Amygdala (tissue), 56 donors: ENCODE measurements around the gene TMEM63B.
"Not testable (repeated sequence)": the region's sequence is repeated elsewhere in the genome, so short reads cannot be mapped to it uniquely, and the experiment has no call there.

ENCODE experiments used
- DNase-seq, 56 donors: peaks; one replicate each; lab custom pipeline; 2025; lab: John Stamatoyannopoulos, UW

TMEM63B gene

DNA sequence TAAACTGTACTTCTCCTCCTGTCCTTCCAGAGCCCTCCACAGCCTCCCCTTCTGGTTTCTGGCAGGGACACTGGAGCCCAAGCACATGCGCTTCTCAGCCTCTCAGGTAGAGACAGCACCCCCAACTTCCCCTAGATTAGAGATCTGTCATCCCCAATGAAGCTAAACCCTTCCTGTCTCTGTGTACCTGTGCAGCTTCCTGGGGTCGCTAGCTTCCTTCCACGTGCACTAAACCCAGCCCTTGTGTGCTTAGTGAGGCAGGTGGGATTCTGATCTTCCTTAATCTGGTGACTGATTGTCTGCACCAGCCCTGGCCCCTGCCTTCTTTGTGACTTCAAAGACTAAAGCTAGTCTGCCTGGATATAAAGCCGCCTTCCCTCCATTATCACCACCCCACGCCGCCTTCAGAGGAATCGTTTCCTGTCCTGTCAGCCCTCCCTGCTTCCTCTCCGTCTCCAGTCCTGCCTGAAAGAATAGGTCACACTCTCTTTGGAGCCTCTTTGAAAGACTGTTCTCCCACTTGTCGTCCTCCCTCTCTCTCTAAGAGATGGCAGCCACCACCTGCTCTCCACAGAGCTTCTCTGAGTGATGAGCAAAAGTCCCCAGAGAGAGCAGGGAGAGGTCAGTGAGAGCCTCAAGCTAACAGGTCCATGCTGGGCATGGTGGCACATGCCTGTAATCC, 58.7 kb downstream of the TMEM63B start:
- DNase-seq = no peak

DNA sequence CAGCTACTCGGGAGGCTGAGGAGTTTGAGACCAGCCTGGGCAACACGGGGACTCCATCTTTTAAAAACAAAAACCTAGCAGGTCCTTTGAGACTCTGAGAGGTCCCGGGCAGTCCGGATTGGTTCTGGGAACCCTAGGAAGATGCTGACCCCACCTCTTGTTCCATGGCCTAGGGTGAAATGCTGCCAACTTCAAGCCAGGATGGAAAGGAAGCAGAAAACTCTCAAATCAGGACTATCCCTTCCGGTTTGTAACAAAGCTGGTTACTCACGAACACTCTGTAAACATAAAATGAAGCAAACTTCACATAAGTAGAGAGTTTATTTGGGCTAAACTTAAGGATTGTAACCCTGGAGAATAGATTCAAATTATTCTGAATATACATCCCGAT, 59.3 kb downstream of the TMEM63B start:
- DNase-seq = no peak

DNA sequence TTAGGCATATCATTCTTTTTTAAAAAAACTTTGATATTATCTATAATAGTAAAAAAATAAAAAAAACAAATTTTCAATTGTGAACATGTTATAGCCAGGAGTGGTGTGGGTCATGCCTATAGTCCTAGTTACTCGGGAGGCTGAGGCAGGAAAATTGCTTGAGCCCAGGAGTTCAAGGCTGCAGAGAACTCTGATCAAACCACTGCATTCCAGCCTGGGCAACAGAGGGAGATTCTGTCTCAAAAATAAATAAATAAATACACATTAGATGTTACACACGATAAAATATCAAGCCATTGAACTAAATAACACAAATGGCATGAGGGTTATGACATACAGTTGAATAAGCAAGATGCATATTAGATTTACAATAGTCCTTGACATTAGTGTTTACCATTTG, 61.5 kb downstream of the TMEM63B start:
- DNase-seq = no peak

DNA sequence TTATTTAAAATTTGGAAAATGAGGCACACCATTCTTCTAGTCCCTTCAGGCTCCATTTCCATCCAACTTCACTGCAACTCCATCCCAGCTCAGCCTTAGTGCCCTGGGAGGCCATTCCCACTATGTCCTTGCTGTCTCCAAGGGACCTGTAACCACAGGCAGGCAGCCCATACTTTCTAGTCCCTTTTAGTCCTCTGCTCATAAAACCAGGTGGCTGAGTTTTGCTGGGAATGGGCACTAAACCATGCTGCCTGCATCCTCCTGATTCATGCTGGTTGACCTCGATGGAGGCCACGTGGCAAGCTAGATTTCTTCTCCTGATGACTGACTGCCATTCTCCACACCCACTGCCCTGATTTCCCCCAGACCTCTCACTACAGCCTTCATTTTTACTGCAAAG, 61.9 kb downstream of the TMEM63B start:
- DNase-seq = no peak

DNA sequence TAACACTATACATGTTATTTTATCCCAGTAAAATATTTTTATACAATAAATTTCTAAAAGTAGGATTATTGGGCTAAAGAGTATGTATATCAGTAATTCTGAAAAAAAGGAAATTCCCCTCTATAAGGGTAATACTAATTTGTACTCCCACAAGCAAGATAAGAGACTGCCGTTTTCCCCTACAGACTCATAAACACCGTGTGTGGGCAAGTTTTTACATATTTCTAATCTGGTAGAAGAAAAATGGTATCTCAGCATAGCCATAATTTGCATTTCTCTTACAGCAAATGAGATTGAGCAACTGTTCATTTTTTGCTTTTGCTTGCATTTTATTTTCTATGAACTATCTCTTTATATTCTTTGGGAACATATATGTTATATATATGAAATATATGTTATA, 63.4 kb downstream of the TMEM63B start:
- no peak for DNase-seq

DNA sequence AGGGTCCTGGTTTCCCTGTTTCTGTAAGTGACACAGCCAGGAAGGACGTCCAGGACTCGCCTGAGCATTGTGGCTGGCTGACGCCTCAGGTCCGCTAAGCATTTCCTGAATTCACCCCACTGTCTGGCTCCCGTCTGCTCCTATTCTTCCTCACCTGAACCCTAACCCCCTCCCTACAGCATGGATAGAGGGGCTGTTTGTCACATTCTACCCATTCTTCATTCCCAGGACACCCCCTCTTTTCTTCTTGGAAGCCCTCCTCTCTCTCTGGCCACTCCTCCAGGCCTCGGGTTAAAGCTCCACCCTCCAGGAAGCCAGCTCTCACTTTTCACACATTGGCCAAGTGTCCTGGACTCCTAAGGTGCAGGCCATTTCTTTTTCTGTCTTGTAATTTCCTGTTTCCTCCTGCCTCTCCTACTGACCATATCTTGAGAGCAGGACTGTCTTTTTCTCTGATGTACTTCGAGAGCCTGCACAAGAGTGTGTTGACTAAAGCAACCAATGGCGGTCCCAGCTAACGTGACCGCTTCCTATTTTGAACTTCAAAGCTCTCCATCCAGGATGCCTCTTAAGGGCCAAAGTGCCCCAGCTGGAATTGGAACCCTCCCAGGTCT, 65.2 kb downstream of the TMEM63B start:
- no peak for DNase-seq

DNA sequence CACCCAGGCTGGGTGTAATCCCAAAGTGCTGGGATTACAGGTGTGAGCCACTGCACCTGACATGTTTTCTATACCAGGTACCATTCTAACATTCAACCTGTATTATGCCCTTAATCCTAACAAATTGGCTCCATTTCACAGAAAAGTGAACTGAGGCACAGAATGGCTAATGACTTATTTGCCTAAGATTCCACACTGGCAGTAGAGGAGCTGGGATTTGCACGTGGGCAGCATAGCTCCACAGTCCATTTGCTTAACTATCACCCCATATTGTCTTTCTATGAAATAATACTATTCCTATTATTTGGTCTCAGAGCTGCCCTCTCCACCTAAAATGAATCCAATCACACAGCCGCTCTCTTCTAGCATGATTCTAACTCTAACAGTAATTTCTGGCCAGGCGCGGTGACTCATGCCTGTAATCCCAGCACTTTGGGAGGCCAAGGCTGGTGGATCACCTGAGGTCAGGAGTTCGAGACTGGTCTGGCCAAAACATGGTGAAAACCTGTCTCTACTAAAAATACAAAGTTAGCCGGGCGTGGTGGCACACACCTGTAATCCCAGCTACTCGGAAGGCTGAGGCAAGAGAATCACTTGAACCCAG, 66.1 kb downstream of the TMEM63B start:
- DNase-seq = no peak

DNA sequence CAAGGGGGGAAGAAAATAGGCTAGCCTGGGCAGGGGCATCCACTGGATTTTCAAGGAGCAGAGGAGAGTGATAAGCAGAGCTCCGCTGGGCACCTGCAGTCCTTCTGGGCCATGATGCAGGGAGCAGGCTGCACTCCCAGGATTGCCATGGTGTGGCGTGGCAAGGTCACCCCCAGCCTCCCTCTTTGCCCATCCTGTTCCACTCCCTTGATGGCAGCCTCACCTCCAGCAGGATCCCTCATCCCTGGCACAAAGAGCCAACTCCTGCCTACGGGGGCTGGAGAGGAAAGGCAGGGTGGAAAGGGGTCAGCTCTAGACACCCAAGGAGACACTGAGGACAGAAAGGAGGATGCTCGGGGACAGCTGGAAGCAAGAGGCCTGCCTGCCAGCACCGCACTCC, 67.0 kb downstream of the TMEM63B start:
- DNase-seq = no peak

DNA sequence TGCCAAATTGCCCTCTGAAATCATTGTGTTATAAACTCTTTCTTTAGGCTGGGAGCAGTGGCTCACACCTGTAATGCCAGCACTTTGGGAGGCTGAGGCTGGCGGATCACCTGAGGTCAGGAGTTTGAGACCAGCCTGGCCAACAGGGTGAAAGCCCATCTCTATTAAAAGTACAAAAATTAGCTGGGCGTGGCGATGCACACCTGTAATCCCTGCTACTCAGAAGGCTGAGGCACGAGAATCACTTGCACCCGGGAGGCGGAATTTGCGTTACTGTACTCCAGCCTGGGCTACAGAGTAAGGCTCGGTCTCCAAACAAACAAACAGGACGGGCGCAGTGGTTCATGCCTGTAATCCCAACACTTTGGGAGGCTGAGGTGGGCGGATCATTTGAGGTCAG, 69.0 kb downstream of the TMEM63B start:
- not testable (repeated sequence) for DNase-seq

DNA sequence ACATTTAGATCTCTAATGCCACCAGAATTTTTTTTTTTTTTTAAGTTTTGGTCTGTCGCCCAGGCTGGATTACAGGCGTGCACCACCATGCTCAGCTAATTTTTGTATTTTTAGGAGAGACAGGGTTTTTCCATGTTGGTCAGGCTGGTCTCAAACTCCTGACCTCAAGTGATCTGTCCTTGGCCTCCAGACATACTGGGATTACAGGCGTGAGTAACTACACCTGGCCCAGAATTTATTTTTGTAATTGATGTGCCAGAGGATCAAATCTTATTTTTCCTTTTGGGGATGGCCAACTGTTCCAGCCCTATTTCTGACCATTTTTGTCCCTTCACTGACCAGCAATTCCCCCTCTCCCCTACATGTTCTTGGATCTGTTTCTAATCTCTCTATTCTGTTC, 71.3 kb downstream of the TMEM63B start:
- no peak for DNase-seq

DNA sequence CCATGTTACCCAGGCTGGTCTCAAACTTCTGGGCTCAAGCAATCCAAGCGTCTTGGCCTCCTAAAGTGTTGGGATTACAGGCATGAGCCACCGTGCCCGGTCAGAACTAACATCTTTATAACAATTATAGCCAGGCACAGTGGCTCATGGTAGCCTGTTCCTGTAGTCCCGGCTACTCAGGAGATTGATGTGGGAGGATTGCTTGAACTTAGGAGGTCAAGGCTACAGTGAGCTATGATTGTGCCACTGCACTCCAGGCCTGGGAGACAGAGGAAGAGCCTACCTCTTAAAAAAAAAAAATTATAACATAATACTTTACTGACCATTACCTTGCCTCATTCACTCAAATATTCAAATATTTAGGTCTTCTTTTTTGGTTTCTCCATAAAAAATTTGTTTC, 72.5 kb downstream of the TMEM63B start:
- DNase-seq = no peak

DNA sequence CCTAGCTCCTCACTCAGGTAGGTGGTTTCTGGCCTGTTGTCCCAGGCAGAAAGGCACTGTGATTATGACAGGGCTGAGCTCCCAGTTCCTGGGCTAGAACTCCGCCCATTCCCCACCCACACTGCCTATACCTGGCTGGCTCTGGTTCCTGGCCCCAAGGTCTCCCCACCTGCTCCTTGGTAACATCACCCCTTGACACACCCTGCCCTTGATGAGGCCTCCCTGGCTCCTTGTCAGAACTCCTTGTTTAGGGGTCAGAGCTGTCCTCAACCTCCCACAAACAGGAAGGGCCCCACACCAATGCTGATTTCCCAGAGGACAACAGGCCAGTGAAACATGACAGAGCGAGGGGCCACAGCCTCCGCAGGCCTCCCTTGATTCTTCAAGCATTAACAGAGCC, 73.8 kb downstream of the TMEM63B start:
- DNase-seq = no peak

DNA sequence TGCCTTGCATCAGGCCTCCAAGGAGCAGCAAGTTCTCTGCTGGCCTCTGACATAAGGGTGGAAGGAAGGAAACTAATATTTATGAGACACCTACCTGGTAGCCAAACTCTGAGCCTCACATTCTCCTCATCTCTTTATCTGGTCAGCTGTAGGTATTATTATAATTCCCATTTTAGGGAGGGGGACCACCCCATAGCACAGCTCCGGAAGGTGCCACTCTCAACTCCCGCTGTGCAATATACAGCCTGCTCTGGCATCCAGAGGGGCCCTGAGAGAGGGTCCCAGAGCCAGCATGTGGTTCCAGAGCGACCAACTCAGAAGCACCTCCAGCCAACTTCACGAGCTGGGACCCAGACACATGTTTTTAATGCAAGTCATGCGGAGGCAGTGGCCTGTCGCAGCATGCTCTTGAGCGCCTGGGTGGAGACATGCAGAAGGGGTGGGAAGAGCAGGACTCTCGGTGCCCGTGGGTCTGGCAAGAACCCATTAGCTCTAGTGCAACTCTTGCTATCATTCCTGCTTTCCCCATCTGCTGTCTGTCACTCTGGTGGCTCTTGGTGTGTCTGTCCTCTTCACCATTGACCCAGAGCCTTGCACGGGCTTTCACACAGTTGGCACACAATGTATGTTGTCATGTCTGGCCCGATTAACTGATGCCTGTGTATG, 74.4 kb downstream of the TMEM63B start:
- DNase-seq = no peak

DNA sequence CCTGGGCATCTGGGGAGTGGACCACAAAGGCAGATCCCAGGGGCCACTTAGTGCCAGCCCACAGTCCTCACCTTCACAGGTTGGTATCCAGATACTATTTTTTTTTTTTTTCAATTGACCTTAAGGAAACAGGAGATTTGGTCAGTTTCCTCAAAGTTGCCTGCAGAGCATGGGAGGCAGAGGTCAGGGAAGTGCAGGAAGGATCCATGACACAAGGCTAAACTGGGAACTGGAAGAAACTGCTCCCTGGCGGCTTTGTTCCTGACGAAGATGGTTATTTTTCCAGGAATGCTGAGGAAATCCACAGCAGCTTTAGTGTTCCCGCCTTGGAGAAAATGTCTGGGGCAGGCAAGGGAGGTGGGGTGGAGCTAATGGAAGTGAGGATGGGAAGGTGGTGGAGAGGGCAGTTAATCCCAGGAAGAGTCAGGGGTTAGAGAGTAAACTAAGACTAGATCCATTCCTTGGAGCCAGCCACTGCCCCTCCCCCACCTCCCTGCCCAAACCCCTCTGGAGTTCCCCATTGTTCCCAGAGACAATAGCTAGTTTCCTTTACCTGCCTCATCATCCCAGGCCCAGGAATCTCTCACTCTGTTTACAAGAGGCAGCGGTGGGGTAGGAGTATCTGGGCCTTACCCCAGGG, 75.1 kb downstream of the TMEM63B start:
- DNase-seq = no peak

DNA sequence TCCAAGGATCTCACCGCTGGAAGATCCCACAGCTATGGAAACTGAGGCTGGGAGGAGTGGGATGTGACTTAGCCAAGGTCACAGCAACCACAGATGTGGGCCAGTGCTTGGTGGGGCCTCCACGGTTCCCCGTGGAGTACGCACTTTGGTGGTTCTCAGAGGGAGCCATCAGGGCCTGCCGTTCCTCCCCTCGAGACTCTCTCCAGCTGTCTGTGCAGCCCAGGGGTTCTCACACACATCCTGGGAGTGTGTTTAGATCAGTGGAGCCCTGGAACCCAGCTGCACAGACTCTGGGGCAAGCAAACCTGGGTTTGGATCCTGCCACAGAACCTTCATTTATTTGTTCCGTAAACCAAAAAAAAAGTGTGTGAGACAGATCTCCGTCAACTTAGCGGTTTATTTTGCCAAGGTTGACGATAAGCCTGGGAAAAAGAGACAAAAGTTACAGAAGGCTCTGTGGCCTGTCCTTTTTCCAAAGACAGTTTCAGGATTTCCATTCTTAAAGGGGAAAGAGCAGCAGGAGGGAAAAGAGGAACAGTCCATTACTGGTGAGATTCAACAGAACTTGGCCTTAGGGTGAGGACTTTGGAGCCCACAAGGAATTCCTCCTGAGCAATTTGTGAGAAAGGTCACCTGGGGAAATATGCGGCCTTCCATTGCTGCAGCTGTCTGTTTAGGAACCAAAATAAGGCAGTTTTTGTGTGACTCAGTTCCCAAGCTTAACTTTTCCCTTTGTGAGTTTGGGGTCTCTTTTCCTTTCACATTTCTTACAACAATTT, 75.8 kb downstream of the TMEM63B start:
- DNase-seq = no peak

DNA sequence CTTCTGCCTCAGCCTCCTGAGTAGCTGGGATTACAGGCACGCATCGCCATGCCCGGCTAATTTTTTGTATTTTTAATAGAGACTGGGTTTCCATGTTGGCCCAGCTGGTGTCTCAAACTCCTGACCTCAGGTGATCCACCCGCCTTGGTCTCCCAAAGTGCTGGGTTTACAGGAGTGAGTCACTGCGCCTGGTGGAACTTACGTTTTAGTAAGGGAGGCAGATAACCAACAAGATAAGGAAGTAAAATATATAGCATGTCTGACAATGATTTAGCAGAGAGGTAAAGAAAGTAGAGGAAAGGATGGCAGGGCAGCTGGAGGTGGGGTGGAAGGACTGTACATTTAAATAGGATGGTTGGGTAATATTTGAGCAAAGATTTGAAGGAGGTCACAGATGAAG, 76.6 kb downstream of the TMEM63B start:
- DNase-seq = no peak
